ENCODE measurements around the gene SLC7A1.

DNA sequence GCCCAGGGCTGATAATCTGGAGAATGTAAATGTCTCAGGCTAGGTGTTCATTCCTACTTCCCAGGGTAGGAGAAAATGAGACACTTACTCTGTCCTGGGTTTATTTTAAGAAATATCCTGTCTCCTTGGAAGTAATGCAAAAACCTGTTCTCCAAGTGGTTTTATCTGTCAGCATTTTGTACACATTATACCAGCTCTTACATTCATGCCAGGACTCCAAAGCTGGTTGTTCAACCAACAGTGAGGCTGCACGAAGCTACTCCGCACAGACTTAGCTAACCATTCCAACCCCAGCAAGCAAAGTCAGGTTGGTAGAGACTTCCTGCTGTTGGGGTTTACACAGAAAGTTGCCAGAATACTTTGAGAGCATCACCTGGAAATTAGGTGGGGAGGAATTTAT is 55.6 kb downstream of the SLC7A1 start:
- TF ChIP-seq, protein P1, sequence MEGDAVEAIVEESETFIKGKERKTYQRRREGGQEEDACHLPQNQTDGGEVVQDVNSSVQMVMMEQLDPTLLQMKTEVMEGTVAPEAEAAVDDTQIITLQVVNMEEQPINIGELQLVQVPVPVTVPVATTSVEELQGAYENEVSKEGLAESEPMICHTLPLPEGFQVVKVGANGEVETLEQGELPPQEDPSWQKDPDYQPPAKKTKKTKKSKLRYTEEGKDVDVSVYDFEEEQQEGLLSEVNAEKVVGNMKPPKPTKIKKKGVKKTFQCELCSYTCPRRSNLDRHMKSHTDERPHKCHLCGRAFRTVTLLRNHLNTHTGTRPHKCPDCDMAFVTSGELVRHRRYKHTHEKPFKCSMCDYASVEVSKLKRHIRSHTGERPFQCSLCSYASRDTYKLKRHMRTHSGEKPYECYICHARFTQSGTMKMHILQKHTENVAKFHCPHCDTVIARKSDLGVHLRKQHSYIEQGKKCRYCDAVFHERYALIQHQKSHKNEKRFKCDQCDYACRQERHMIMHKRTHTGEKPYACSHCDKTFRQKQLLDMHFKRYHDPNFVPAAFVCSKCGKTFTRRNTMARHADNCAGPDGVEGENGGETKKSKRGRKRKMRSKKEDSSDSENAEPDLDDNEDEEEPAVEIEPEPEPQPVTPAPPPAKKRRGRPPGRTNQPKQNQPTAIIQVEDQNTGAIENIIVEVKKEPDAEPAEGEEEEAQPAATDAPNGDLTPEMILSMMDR (IDR thresholded peaks at IDR 0.05; ENCODE audit: low read length), result no peak
- no peak for TF ChIP-seq EZH2 (IDR thresholded peaks at IDR 0.05; ENCODE audit: borderline replicate concordance, low read length)
